T-cell (primary cell): ENCODE data around the gene GRIP2. TPM values are rescaled to one million over a fixed set of nuclear protein-coding genes. Genes with fewer than 3 reads are reported as not detected.

Experiments
- ATAC-seq, 4 experiments: fragments of 200-7000 bp in 3 of 4; fragments of 150-1000 bp in 1 of 4; cut with Tn5 transposase; replicated peaks in 1 of 4; 1 replicate in 3 of 4; 2 replicates in 1 of 4; pipeline ENCODE4 v1.10.0; 2021; ENCODE audit warnings: moderate library complexity in 3 of 4, mild to moderate bottlenecking in 2 of 4, moderate number of reproducible peaks in 1 of 4
- CTCF ChIA-PET, 2 donors: fragments of 300-600 bp; sonication (Branson Sonifier 250); formaldehyde crosslinking; loops; one replicate each; lab custom pipeline; 2022; ENCODE audit warnings: antibody characterized with exemption in 2 of 2; lab: Charles Lee
- POLR2A ChIA-PET, 2 donors: fragments of 300-600 bp; sonication (Branson Sonifier 250); formaldehyde crosslinking; loops; one replicate each; lab custom pipeline; 2022; ENCODE audit warnings: antibody characterized with exemption in 2 of 2; lab: Charles Lee
- DNase-seq, 35 experiments: peaks; one replicate each; pipeline versions ENCODE4 v3.0.0 to v3.0.0-alpha.2; 2013 to 2023
- H3K27ac ChIP-seq: one replicate; pipeline ENCODE4 v1.5.1; 2013; ENCODE audit warnings: low read length
- H3K27me3 ChIP-seq, 2 experiments: replicated peaks in 1 of 2; 1 replicate in 1 of 2; 2 replicates in 1 of 2; pipeline versions ENCODE4 v1.6.1 to v1.7.0; 2013; ENCODE audit warnings: low read length in 1 of 2, mixed read lengths in 1 of 2; ENCODE audit not compliant: control insufficient read depth in 2 of 2, insufficient read depth in 2 of 2; ENCODE audit errors: extremely low read depth in 1 of 2
- H3K36me3 ChIP-seq, 2 donors: 1 replicate in 1 of 2; 2 replicates in 1 of 2; pipeline versions ENCODE4 v1.6.1 to v1.7.0; 2013; ENCODE audit warnings: low read length in 1 of 2; ENCODE audit not compliant: control insufficient read depth in 2 of 2, insufficient read depth in 1 of 2; ENCODE audit errors: extremely low read depth in 1 of 2
- H3K4me1 ChIP-seq, 2 experiments: 1 replicate in 1 of 2; 2 replicates in 1 of 2; pipeline versions ENCODE4 v1.6.1 to v1.7.0; 2013; ENCODE audit warnings: low read length in 2 of 2, mixed read lengths in 1 of 2; ENCODE audit not compliant: insufficient read depth in 2 of 2, control insufficient read depth in 1 of 2; ENCODE audit errors: extremely low read depth in 1 of 2
- H3K4me3 ChIP-seq, 2 donors: 1 replicate in 1 of 2; 2 replicates in 1 of 2; pipeline versions ENCODE4 v1.5.1 to v1.7.0; 2013; ENCODE audit warnings: mild to moderate bottlenecking in 2 of 2, low read length in 1 of 2, moderate library complexity in 1 of 2; ENCODE audit not compliant: control insufficient read depth in 1 of 2; ENCODE audit errors: extremely low read depth in 1 of 2
- H3K9me3 ChIP-seq: 2 replicates; pipeline ENCODE4 v1.7.0; 2013
- H3K27ac Mint-ChIP-seq, 2 donors: one replicate each; pipeline ENCODE4 v1.8.0; 2020 to 2021; ENCODE audit warnings: mild to moderate bottlenecking in 2 of 2, mixed read lengths in 2 of 2
- H3K27me3 Mint-ChIP-seq, 2 donors: one replicate each; pipeline ENCODE4 v1.8.0; 2021 to 2022; ENCODE audit warnings: mixed read lengths in 2 of 2
- H3K36me3 Mint-ChIP-seq: one replicate; pipeline ENCODE4 v1.8.0; 2021; ENCODE audit warnings: mixed read lengths
- H3K4me1 Mint-ChIP-seq, 3 donors: one replicate each; pipeline ENCODE4 v1.8.0; 2020 to 2022; ENCODE audit warnings: mixed read lengths in 3 of 3, mild to moderate bottlenecking in 1 of 3
- H3K4me3 Mint-ChIP-seq, 3 donors: one replicate each; pipeline ENCODE4 v1.8.0; 2020 to 2022; ENCODE audit warnings: mild to moderate bottlenecking in 3 of 3, mixed read lengths in 3 of 3, moderate library complexity in 3 of 3
- H3K9me3 Mint-ChIP-seq, 3 donors: one replicate each; pipeline ENCODE4 v1.8.0; 2020 to 2022; ENCODE audit warnings: mixed read lengths in 3 of 3
- WGBS: methylation state at CpG from one replicate; pipeline ENCODE4 v1.1.5; 2013; ENCODE audit warnings: missing lambda C conversion rate; ENCODE audit not compliant: insufficient coverage; 5-methylcytosine and 5-hydroxymethylcytosine counted together
- total RNA-seq, 35 experiments: library from RNA in 6 of 35; stranded (reverse) in 6 of 35; fragments of 120-200 nt in 1 of 35; gene quantifications; one replicate each; pipeline versions ENCODE4 v1.2.1 to v1.2.4 and lab custom pipeline; 2013 to 2026

GRIP2 gene
- total RNA-seq, 5 donors from 2014 or later (not counting 1 experiment from before 2014, with no cell fraction given): 0.20 TPM; not detected in 4

DNA sequence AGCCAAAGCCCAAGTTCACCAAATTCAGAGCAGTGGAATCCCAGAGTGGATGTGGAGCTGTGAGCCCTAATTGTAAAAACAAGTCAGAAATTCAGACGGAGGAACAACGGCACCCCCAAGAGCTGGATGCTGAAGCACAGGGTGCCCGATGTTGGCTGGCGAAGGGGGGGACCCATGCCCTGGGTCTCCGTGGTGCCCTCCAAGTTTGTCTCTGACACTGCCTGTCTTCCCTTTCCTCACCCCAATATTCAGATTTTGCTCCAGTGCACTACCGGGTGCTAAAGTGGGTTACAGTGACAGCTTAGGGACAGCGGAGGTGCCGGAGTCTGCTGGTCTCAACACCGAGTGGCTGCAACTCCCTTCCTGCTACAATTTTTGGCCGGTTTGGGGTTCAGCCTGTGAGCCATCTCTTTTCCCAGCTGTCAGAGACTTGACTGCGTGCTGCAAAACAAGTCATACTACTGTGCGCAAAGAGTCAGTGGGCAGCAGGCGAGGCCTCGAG lies 6.6 kb downstream of the GRIP2 start:
- no peaks in the 10 kb centered on the region for H3K4me1 ChIP-seq
- no peak overlapping the region for H3K27ac ChIP-seq
- ATAC-seq (no peak), DNase-seq (no peak)
- H3K4me3 ChIP-seq: no peak overlapping the region
- no peaks in the 10 kb centered on the region for H3K36me3 ChIP-seq
- H3K9me3 ChIP-seq: no peaks in the 10 kb centered on the region
- Mint-ChIP-seq H3K36me3 (no peaks in the 10 kb centered on the region), H3K9me3 (no peaks in the 10 kb centered on the region), H3K27ac (no peak overlapping the region), H3K4me1 (no peaks in the 10 kb centered on the region), H3K27me3 (peaks cover 3 to 19% of the 10 kb centered on the region in 2 donors), H3K4me3 (no peak overlapping the region)
- WGBS: 88% methylated on average over 14 of the region's 14 CpGs
- CTCF ChIA-PET: no interaction called here
- POLR2A ChIA-PET: no interaction called here
- H3K27me3 ChIP-seq: peaks cover 0 to 38% of the 10 kb centered on the region in 2 experiments

DNA sequence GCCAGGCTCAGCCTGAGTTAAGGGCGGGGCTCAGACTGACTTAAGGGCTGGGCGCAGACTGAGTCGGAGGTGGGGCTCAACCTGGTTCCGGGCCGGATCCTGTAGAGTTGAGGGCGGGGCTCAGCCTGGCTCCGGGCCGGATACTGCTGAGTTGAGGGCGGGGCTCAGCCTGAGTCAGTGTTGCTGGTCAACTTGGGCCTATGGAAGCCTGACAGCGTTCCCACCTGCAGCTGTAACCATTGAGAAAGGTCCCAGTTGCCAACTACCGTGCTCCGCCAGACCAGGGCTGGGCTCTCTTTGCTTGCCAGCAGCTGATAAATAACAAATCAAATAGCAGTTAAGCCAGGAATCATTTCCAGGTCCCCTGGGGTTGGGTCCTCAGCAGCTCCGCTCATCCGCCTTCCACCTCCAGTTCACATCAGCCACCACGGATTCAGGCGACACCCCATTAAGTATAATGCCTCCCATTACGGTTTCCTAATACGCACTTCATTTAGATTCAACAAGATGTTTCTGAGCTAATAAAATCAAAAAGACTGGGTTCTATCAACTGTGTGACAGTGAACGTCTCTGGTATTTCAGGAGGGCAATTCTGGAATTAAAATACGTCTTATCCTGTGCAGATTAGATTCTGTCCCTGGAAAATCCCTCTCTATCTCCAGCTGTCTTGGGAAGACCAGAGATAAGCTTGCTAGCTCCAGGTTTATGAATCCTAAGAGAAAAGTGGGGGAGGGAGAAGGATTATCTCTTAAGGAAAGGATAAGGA lies 7.3 kb downstream of the GRIP2 start:
- Mint-ChIP-seq H3K27me3 (peaks cover 3 to 19% of the 10 kb centered on the region in 2 donors), H3K4me1 (no peaks in the 10 kb centered on the region), H3K27ac (no peak overlapping the region), H3K36me3 (no peaks in the 10 kb centered on the region), H3K4me3 (no peak overlapping the region), H3K9me3 (no peaks in the 10 kb centered on the region)
- 66% methylated on average over 12 of the region's 20 CpGs for WGBS
- CTCF ChIA-PET: interaction anchor here in 1 of 2 donors (0.6 kb wide), 1 partner anchor 375 kb away, joined by 3 read pairs; no protein-coding TSS in a partner anchor
- H3K4me3 ChIP-seq: no peak overlapping the region
- H3K4me1 ChIP-seq: no peaks in the 10 kb centered on the region
- H3K27me3 ChIP-seq: peaks cover 0 to 38% of the 10 kb centered on the region in 2 experiments
- DNase-seq (no peak), ATAC-seq (peak in 1 of 4 experiments; percentile 32)
- POLR2A ChIA-PET: no interaction called here
- no peaks in the 10 kb centered on the region for H3K9me3 ChIP-seq
- H3K27ac ChIP-seq: no peak overlapping the region
- H3K36me3 ChIP-seq: no peaks in the 10 kb centered on the region

DNA sequence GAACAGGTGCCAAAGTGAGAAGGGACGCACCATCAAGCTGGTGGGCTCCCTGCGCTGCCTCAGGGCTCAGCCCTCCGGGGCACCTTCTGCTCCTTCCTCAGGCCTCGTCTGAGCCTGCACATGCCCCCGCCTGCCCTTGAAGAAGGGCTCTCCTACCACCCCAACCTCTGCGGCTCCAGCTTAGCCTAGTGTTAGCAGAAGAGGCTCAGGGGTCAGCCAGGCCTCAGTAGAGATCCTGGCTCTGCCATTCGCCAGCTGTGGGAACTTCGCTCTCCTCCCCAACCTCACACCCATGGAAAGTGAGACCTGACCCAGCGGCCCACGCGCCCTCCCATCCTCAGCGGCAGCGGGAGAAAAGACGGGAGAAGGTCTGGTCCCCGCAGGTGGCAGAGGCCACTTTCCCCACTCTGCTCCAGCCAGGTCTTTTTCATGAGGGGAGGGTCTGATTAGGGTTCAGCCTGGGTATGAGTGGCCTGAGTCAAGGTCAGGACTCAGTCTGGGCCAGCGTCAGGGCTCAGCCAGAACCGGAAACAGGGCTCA lies 8.2 kb downstream of the GRIP2 start:
- 92% methylated on average over 13 of the region's 17 CpGs for WGBS
- Mint-ChIP-seq H3K4me1 (no peaks in the 10 kb centered on the region), H3K27ac (no peak overlapping the region), H3K9me3 (no peaks in the 10 kb centered on the region), H3K36me3 (no peaks in the 10 kb centered on the region), H3K27me3 (peaks cover 3 to 21% of the 10 kb centered on the region in 2 donors), H3K4me3 (no peak overlapping the region)
- no peaks in the 10 kb centered on the region for H3K9me3 ChIP-seq
- POLR2A ChIA-PET: no interaction called here
- peaks cover 0 to 37% of the 10 kb centered on the region in 2 experiments for H3K27me3 ChIP-seq
- no peaks in the 10 kb centered on the region for H3K36me3 ChIP-seq
- no peak for ATAC-seq
- no peak for DNase-seq
- no peak overlapping the region for H3K27ac ChIP-seq
- CTCF ChIA-PET: no interaction called here
- no peaks in the 10 kb centered on the region for H3K4me1 ChIP-seq
- no peak overlapping the region for H3K4me3 ChIP-seq

DNA sequence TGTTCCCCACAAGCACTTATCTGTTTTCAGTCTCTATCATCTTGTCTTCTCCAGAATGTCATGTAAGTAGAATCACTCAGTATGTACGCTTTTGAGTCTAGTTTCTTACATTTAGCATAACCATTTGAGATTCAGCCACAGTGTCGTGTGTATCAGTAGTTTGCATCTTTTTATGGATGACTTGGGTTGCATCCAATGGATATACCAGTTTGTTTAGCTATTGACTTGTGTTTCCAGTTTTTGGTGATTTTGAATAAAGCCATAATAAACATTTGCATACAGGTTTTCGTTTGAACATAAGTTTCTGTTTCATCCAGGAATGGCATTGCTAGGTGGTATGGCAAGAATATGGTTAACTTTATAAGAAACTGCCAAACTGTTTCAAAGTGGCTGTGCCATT lies 12.1 kb downstream of the GRIP2 start:
- H3K27ac ChIP-seq: no peak overlapping the region
- ChIA-PET CTCF (no interaction called here), POLR2A (no interaction called here)
- H3K9me3 Mint-ChIP-seq: no peaks in the 10 kb centered on the region
- WGBS: 80% methylated on average over 1 of the region's 3 CpGs
- H3K4me3 Mint-ChIP-seq: no peak overlapping the region
- no peaks in the 10 kb centered on the region for H3K9me3 ChIP-seq
- H3K4me1 Mint-ChIP-seq: no peaks in the 10 kb centered on the region
- ATAC-seq (no peak), DNase-seq (no peak)
- H3K4me1 ChIP-seq: no peaks in the 10 kb centered on the region
- no peaks in the 10 kb centered on the region for H3K36me3 ChIP-seq
- no peak overlapping the region for H3K4me3 ChIP-seq
- peaks cover 7 to 25% of the 10 kb centered on the region in 2 donors for H3K27me3 Mint-ChIP-seq
- H3K36me3 Mint-ChIP-seq: no peaks in the 10 kb centered on the region
- no peak overlapping the region for H3K27ac Mint-ChIP-seq
- H3K27me3 ChIP-seq: peaks cover 0 to 26% of the 10 kb centered on the region in 2 experiments

DNA sequence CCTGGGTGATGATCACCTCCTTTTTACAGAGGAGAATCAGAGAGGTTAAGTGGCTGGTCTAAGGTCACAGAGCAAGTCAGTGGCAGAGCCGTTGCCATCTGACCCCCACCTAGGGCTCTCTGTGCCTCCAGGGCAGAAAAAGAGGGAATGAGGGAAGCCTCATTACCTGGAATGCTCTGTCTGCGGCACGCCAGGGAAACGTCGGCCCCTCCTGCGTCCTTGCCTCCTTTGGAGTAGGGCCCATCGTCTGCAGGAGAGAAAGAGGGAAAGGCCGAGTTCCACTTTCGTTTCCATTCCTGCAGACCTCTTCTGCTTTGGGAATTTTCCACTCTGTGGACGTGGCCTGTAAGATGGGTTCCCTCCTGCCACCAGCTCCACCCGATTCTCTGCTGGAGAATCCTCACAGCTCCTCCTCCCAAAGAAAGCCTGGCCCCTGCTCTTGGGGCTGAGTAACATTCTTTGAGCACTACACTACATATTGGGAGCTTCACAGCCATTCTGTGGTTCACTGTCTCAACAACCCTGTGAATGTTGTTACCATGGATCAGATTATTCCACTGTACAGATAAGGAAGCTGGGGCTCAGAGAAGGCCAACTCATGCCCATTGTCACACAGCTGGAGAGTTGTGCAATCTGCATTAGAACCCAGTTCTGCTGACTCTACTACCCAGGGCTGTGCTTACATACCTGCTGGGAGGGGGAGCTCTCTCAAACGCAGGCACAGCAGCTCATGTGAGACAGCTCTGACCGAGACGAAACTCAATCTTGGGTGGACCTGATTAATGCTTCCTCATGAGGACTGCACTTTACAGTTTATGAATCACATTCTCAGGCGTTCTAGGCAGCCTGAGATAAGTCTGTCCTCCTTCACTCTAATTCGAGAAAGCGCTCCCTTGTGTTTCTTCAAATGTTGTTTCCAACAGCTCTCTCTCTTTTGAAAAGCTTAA lies 14.2 kb downstream of the GRIP2 start:
- H3K4me3 Mint-ChIP-seq: no peak overlapping the region
- Histone ChIP-seq H3K27me3 (peaks cover 0 to 26% of the 10 kb centered on the region in 2 experiments), H3K4me3 (no peak overlapping the region), H3K36me3 (no peaks in the 10 kb centered on the region), H3K27ac (no peak overlapping the region), H3K9me3 (no peaks in the 10 kb centered on the region), H3K4me1 (no peaks in the 10 kb centered on the region)
- ATAC-seq: no peak
- WGBS: 77% methylated on average over 10 of the region's 17 CpGs
- CTCF ChIA-PET: no interaction called here
- no peaks in the 10 kb centered on the region for H3K4me1 Mint-ChIP-seq
- no peaks in the 10 kb centered on the region for H3K36me3 Mint-ChIP-seq
- POLR2A ChIA-PET: interaction anchor here in 1 of 2 donors (0.9 kb wide), 1 partner anchor 1148 kb away, joined by 3 read pairs; no protein-coding TSS in a partner anchor
- H3K27ac Mint-ChIP-seq: no peak overlapping the region
- H3K9me3 Mint-ChIP-seq: no peaks in the 10 kb centered on the region
- DNase-seq: no peak
- peaks cover 11 to 21% of the 10 kb centered on the region in 2 donors for H3K27me3 Mint-ChIP-seq
